ENCODE measurements around the gene PSMB1. TPM values are rescaled to one million over a fixed set of nuclear protein-coding genes. Genes with fewer than 3 reads are reported as not detected.
A peak's percentile ranks its signal among the peaks of the same experiment; 100 is the strongest.

The PSMB1 gene
- total and polyA plus RNA-seq, 9 of the 15 experiments (the other 6 are each of a cell fraction or from before 2014, with no cell fraction given), result 447 to 2,953 (median 884) TPM

- no peak for TF ChIP-seq GTF2E2 (tag; IDR thresholded peaks at IDR 0.05)
- no peak for TF ChIP-seq U2AF1 (optimal IDR thresholded peaks at IDR 0.05; ENCODE audit: low read depth, low read length)
- no peak for TF ChIP-seq ZNF644 (tag; IDR thresholded peaks at IDR 0.05; ENCODE audit: low read depth)
- TF ChIP-seq ZFP1 (CRISPR knock-in tag; IDR thresholded peaks at IDR 0.05), result no peak
- TF ChIP-seq MTA1 (IDR thresholded peaks at IDR 0.05; ENCODE audit: borderline replicate concordance), result no peak
- 0 out of 2 replicates have a peak, but pooled peaks have one; percentile 41 for TF ChIP-seq ELF4 (CRISPR knock-in tag; IDR thresholded peaks at IDR 0.05)
- TF ChIP-seq THRAP3 (IDR thresholded peaks at IDR 0.05; ENCODE audit: borderline replicate concordance), result peak; percentile 23; the same call in 1 of the 2 replicates
- TF ChIP-seq CSDE1 (IDR thresholded peaks at IDR 0.05), result 0 out of 4 replicates have a peak, but pooled peaks of 1 of the 2 experiments have one; percentile 38
- TF ChIP-seq CGGBP1 (CRISPR knock-in tag; IDR thresholded peaks at IDR 0.05), result peak; percentile 3; the same call in 1 of the 2 replicates
- TF ChIP-seq HOXB6 (CRISPR knock-in tag; IDR thresholded peaks at IDR 0.05; ENCODE audit: borderline replicate concordance), result no peak
- TF ChIP-seq ZNF699 (CRISPR knock-in tag; IDR thresholded peaks at IDR 0.05; ENCODE audit: insufficient replicate concordance), result no peak
- TF ChIP-seq STAT5A (IDR thresholded peaks at IDR 0.05; ENCODE audit: borderline replicate concordance, low read length), result no peak; the same call in 1 of the 2 replicates
- TF ChIP-seq ZNF197 (CRISPR knock-in tag; IDR thresholded peaks at IDR 0.05; ENCODE audit: low read depth), result no peak
- peak; percentile 73 for TF ChIP-seq NKRF (IDR thresholded peaks at IDR 0.05; ENCODE audit: borderline replicate concordance)
- no peak for TF ChIP-seq DACH1 (IDR thresholded peaks at IDR 0.05; ENCODE audit: partially characterized antibody)
- no peak for TF ChIP-seq ETS2 (tag; IDR thresholded peaks at IDR 0.05; ENCODE audit: borderline replicate concordance, poor library complexity, severe bottlenecking)
- no peak for TF ChIP-seq TRIM28 (IDR thresholded peaks at IDR 0.05)
- peak in 2 of 3 experiments; percentile 52 to 81; a peak in 2 of 6 replicates for TF ChIP-seq ZBTB11 (CRISPR knock-in tag; IDR thresholded peaks at IDR 0.05)
- TF ChIP-seq ATF1 (CRISPR knock-in tag; IDR thresholded peaks at IDR 0.05), result no peak
- TF ChIP-seq ATF1 (tag; IDR thresholded peaks at IDR 0.05), result peak; percentile 94
- no peak for TF ChIP-seq STAT5B (CRISPR knock-in tag; IDR thresholded peaks at IDR 0.05)
- no peak for TF ChIP-seq RBM15 (IDR thresholded peaks at IDR 0.05; ENCODE audit: insufficient read depth, low read length)
- TF ChIP-seq EZH2 (IDR thresholded peaks at IDR 0.05; ENCODE audit: borderline replicate concordance, low read depth, low read length), result no peak
- TF ChIP-seq KAT2B (IDR thresholded peaks at IDR 0.05; ENCODE audit: low read depth, low read length), result no peak
Observed at GRCh38 chr6:170552765-170553533, at the start of gene PSMB1 (continued).

All from K562 (cell line).